PC-3 (cell line): ENCODE data around the gene ELF3.

Experiments
- EZH2 ChIP-seq: fragments of 300-600 bp; sonication (generic); IDR thresholded peaks from one replicate; pipeline ENCODE4 v1.6.1; 2017; ENCODE audit warnings: antibody characterized with exemption, mild to moderate bottlenecking, low read length; ENCODE audit not compliant: unreplicated experiment
- EZH2phosphoT487 ChIP-seq: fragments of 300-600 bp; sonication (generic); IDR thresholded peaks from 2 replicates; pipeline ENCODE4 v1.6.1; 2018; ENCODE audit warnings: mild to moderate bottlenecking, antibody characterized with exemption, low read length, borderline replicate concordance
- TF ChIP-seq, protein P1 (sequence below): fragments of 300-600 bp; sonication (generic); conservative IDR thresholded peaks from 2 replicates; pipeline ENCODE4 v1.5.1; 2017; ENCODE audit warnings: antibody characterized with exemption, low read depth, mild to moderate bottlenecking, low read length

- TF ChIP-seq, protein P1, sequence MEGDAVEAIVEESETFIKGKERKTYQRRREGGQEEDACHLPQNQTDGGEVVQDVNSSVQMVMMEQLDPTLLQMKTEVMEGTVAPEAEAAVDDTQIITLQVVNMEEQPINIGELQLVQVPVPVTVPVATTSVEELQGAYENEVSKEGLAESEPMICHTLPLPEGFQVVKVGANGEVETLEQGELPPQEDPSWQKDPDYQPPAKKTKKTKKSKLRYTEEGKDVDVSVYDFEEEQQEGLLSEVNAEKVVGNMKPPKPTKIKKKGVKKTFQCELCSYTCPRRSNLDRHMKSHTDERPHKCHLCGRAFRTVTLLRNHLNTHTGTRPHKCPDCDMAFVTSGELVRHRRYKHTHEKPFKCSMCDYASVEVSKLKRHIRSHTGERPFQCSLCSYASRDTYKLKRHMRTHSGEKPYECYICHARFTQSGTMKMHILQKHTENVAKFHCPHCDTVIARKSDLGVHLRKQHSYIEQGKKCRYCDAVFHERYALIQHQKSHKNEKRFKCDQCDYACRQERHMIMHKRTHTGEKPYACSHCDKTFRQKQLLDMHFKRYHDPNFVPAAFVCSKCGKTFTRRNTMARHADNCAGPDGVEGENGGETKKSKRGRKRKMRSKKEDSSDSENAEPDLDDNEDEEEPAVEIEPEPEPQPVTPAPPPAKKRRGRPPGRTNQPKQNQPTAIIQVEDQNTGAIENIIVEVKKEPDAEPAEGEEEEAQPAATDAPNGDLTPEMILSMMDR: no peak
- TF ChIP-seq EZH2phosphoT487 (no peak), EZH2 (no peak)
Observed at GRCh38 chr1:202010180-202011015, at the start of gene ELF3.
